ENCODE data around the gene ZNF124.
"Not testable (repeated sequence)": the region's sequence is repeated elsewhere in the genome, so short reads cannot be mapped to it uniquely, and the experiment has no call there.

DNA sequence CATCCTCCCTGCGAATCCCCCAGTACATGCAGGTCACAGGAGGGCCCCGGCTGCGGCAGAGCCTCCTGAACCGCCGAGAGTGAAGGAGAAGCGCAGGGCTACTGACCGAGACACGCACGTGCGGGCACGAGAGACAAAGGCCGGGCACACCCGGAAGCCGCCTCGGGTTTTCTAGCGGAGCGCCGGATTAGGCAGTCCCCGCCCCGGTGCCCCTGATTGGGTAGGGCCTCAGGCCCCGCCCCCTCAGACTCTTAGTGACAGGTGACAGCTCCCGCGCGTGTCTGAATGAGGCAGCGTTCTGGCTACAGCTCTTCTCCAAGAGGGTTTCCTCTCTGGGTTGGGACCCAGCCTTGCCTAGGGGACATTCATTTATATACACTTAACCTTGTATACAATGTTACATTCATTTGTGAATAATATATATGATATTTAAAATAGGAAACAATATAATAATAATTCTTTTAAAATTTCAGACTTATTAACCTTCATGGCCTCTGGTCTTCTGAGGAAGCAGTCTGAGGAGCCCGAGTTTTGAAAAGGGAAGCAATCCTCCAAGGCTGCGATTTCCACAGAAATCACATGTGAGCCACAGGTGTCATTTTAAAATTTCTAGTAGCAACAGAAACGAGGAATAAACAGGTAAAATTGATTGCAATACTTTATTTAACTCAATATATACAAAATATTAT lies at the start of gene ZNF124:
- not testable (repeated sequence) for TF ChIP-seq POLR2AphosphoS5, POLR2A, TAF1, POU2F2 (IDR thresholded peaks at IDR 0.05; ENCODE audit: low read depth, low read length)
